DMS79 (cell line): ENCODE data around the gene RPS4Y1.

ENCODE experiments used
- DNase-seq: peaks from one replicate; lab custom pipeline; 2025; lab: John Stamatoyannopoulos, UW

RPS4Y1 gene

GRCh38 chrY:2883561-2883960 lies 42.2 kb downstream of the RPS4Y1 start:
- DNase-seq = no peak

GRCh38 chrY:2885880-2886279 lies 44.5 kb downstream of the RPS4Y1 start:
- no peak for DNase-seq

- DNase-seq = no peak
These were observed 46.0 kb downstream of the RPS4Y1 start for GRCh38 chrY:2887386-2887785.

GRCh38 chrY:2887955-2888354 lies 46.6 kb downstream of the RPS4Y1 start:
- DNase-seq = no peak

GRCh38 chrY:2893471-2893870 lies 52.1 kb downstream of the RPS4Y1 start:
- DNase-seq = no peak

- DNase-seq = no peak
These were observed 54.6 kb downstream of the RPS4Y1 start for GRCh38 chrY:2896050-2896449.

GRCh38 chrY:2907356-2907755 lies 66.0 kb downstream of the RPS4Y1 start:
- DNase-seq = no peak

- DNase-seq = no peak
These were observed 71.8 kb downstream of the RPS4Y1 start for GRCh38 chrY:2913066-2913815.
